ENCODE measurements around the gene FBXO36.

The FBXO36 gene

DNA sequence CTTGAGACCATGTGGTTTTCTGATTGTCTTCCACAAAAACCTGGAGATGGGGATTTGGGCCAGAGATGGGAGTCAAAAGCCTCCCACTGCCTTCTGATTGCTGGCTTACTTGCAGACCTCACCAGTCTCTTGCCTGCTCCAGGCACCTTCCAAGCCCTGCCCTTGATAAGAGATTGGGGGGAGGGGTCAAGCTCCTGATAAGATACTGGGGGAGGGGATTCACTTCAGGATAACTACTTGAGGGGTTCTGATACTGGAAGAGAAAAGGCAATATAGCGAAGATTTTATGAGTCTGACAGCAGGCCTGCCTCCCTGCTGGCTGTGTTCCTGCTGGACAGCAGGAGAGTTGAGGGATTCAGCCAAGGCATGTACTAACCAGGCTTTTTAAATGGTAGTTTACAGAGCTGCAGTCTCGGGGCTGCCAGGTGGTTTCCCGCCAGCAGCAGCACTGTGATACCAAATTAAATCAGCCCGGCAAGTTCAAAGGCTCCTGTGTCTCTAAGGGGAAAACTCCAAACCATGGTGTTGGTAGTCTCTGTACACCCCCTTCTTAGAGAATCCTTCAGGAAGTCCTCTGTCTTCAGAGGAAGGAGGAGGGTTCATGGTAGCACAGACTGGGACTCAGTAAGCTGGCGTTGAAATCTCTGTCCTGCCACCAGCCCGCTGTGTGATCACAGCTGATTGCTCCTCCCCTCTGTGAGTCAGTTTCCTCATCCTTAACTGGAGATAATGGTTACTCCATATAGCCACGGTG lies 58.3 kb downstream of the FBXO36 start:
- in situ Hi-C loops (cut with HindIII; ENCODE audit: low sequenced_read_pairs): no loop called here
- peak overlapping the region; percentile 5 for H3K4me3 ChIP-seq (ENCODE audit: low read depth, low read length)
- peak; percentile 81 for DNase-seq (ENCODE audit: low read depth, low spot score)
- TF ChIP-seq CTCF (IDR thresholded peaks at IDR 0.05; ENCODE audit: low read depth, low read length): no peak

- DNase-seq (ENCODE audit: low read depth, low spot score): no peak
- H3K4me3 ChIP-seq (ENCODE audit: low read depth, low read length): no peak overlapping the region
- in situ Hi-C loops (cut with HindIII; ENCODE audit: low sequenced_read_pairs): no loop called here
- no peak for TF ChIP-seq CTCF (IDR thresholded peaks at IDR 0.05; ENCODE audit: low read depth, low read length)
Observed at GRCh38 chr2:229993236-229993635, 70.9 kb downstream of the FBXO36 start.

GRCh38 chr2:229996320-229996719 lies 74.0 kb downstream of the FBXO36 start:
- in situ Hi-C loops (cut with HindIII; ENCODE audit: low sequenced_read_pairs): no loop called here
- no peak for TF ChIP-seq CTCF (IDR thresholded peaks at IDR 0.05; ENCODE audit: low read depth, low read length)
- no peak for DNase-seq (ENCODE audit: low read depth, low spot score)
- no peak overlapping the region for H3K4me3 ChIP-seq (ENCODE audit: low read depth, low read length)

GRCh38 chr2:229997565-229997964 lies 75.3 kb downstream of the FBXO36 start:
- in situ Hi-C loops (cut with HindIII; ENCODE audit: low sequenced_read_pairs): no loop called here
- H3K4me3 ChIP-seq (ENCODE audit: low read depth, low read length): no peak overlapping the region
- DNase-seq (ENCODE audit: low read depth, low spot score): no peak
- TF ChIP-seq CTCF (IDR thresholded peaks at IDR 0.05; ENCODE audit: low read depth, low read length): no peak

- in situ Hi-C loops (cut with HindIII; ENCODE audit: low sequenced_read_pairs): no loop called here
- no peak for TF ChIP-seq CTCF (IDR thresholded peaks at IDR 0.05; ENCODE audit: low read depth, low read length)
- no peak overlapping the region for H3K4me3 ChIP-seq (ENCODE audit: low read depth, low read length)
- no peak for DNase-seq (ENCODE audit: low read depth, low spot score)
Observed at GRCh38 chr2:230000118-230000841, 78.0 kb downstream of the FBXO36 start.

GRCh38 chr2:230007931-230008707 lies 85.8 kb downstream of the FBXO36 start:
- no peak overlapping the region for H3K4me3 ChIP-seq (ENCODE audit: low read depth, low read length)
- TF ChIP-seq CTCF (IDR thresholded peaks at IDR 0.05; ENCODE audit: low read depth, low read length): peak; percentile 78
- peak; percentile 74 for DNase-seq (ENCODE audit: low read depth, low spot score)
- in situ Hi-C loops (cut with HindIII; ENCODE audit: low sequenced_read_pairs): no loop called here
